ENCODE results near the gene MTM1. TPM values are rescaled to one million over a fixed set of nuclear protein-coding genes. Genes with fewer than 3 reads are reported as not detected.

Gene MTM1
- total RNA-seq, 1 experiment from 2014 or later: 9.4 TPM

DNA sequence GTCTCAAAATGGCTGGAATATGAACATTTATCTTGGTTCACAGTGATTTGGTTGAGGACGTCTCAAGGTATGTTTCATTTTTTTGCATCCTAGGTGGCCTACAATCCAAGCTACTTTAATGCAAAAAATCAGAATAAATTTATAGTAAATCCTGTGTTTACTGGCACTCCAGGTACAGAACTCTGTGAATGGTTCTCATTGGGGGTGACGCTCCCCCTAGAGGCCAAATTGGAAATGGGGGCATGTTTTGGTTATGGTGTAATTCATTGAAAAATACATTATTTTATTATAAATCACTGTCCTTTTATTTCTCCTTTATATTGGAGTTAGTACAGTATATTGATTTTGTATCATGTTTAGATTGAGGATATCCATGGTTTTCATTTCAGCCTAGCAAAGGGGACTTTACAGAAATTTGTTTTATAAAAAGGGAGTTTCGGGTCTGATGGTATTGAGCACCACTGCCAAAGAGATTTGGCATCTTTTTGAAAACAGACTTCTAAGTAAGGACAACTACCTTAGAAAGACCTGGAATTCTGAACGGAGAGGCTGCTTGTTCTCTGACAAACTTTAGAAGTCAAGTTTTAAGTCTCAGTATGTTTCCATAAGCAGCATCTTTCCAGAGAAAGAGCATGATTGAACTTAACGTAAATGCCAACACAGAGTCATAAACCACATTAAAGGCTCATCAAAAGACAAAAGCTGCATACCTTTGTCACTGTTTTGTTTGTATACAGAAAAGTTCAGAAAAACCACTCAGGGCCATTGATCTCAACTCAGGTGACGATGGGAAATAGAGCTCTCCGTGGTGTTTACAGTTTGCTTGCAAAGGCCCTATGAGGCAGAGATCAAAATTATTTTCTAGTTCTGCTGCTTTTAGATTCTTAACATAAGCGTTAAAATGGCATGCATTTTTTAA, 19.4 kb downstream of the MTM1 start:
- in situ Hi-C loops (cut with HindIII; ENCODE audit: low sequenced_read_pairs): no loop called here
- DNase-seq (ENCODE audit: low spot score): peak; percentile 37

DNA sequence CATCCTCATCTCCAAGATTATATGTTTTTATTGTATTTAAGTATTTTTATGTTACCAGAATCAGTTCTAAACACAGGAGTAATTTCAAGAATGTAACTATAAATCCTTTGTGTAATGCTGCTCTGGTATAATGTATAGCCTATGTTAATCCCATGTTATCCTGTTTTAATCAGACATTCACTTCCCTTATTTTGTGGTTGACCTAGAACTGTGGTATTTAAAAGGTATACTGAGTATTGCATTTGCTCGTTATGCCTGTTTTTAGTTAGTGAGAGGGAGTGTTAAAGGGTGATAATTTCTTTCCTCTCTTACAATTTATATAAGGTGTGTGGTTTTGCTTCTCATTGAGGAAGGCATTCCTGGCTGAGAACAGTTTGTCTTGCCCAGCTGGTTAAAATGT, 26.2 kb downstream of the MTM1 start:
- in situ Hi-C loops (cut with HindIII; ENCODE audit: low sequenced_read_pairs): no loop called here
- DNase-seq (ENCODE audit: low spot score): no peak

DNA sequence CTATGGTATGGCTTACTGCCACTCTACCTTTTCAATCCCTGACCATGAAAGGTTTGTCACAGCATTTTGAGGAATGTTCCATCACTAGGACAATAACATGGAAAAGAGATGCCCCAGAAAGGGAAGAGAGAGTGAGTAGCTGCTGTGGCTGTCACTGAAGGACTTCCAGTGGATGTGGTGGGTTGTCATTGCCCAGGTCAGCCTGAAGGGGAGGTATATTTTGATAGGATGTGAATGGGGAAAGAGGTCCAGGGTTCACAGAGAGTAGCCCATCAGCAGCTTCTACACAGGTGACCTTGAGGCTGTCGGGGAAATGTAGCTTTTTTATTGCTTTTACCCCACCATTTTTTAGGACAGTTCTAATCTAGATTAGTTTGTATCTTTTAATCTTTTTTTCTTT, 30.8 kb downstream of the MTM1 start:
- in situ Hi-C loops (cut with HindIII; ENCODE audit: low sequenced_read_pairs): no loop called here

DNA sequence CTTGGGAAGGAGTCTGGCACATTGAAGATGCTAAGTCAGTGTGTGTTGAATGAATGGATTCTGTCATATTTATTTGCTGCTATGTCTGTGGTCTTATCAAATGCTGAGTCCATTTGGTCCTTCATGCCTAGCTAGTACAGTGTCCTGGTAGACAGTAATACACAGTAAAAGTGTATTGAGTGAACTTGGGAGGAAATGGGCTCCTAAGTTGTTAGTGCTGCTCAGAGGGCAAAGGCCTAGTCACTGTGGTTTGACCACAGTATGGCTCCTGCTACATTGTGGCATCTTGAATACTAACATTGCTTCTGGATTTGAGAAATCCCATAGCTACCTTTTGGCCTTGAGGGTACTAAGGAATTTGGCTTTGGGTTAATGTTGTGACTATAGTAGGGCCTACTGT, 33.9 kb downstream of the MTM1 start:
- in situ Hi-C loops (cut with HindIII; ENCODE audit: low sequenced_read_pairs): no loop called here
- no peak for DNase-seq (ENCODE audit: low spot score)

More for the DNA sequence above, 30.8 kb downstream of the MTM1 start:
- DNase-seq (ENCODE audit: low spot score): no peak

DNA sequence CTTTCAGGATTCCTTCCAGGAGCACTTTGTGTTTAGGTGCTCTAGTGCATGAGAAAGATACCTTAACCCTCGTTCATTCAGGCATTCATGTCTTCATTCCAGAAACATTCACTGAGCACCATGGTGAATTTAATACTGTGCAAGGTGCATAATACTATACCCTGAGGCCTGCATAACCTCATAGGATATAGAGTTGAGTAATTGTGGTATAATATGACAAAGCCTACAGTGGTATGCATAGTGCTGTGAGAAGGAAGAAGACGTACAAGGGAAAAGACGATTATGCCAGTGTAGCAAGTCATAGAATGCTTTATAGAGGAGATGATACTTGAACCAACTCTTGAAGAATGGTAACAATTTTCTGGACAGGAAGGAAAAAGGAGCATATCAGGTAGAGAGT, 34.3 kb downstream of the MTM1 start:
- in situ Hi-C loops (cut with HindIII; ENCODE audit: low sequenced_read_pairs): no loop called here
- no peak for DNase-seq (ENCODE audit: low spot score)

DNA sequence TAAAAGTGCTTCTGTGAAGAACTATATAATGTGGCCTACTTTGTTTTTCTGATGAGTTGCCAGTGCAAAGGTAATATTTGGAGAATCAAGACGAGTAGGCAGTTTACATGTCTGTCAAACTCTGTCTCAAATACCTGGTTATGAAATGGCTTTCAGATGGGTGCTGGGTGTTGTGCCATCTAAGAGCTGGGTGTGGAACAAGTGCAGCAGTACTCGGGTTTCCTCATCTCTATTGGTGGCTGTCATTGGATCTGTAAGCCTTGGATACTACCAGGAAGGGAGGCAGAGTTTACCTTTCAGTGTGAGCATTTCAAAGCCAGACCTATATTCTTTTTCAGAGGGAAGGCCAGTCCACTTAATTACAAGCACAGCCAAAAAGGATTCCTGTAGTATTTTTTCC, 37.2 kb downstream of the MTM1 start:
- in situ Hi-C loops (cut with HindIII; ENCODE audit: low sequenced_read_pairs): no loop called here
- DNase-seq (ENCODE audit: low spot score): no peak

DNA sequence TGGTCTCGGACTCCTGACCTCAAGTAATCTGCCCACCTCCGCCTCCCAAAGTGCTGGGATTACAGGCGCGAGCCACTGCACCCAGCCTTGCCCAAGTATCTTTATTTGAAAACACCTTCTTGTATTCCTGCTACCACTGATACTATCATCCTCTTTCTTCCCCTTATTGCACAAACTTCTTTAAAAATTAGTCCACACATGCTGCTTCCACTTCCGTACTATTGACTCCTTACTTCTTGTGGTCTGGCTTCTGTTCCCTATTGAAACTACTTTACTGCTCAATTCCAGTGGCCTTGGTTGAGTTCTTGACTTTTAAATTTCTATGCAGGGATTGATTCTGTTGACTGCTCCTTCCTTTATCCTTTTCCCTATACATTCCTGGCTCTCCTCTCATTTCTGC, 38.8 kb downstream of the MTM1 start:
- no peak for DNase-seq (ENCODE audit: low spot score)
- in situ Hi-C loops (cut with HindIII; ENCODE audit: low sequenced_read_pairs): no loop called here

DNA sequence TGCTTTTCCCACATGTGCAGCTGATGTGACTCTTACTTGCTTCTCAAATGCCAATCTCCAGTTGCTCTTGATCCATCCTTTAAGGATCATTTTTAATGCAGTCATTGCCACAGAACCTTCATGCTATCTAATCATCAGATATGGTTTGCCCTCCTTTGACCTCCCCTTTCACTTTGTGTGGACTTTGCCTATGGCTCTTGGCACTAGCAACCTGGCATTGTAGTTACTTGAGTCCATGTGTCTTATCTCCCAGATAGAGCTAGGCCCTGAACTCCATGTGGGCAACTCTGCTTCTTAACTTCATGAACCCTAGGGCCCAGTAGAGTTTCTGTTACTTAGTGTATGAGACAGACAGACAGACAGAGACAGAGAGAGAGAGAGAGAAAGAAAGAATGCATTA, 41.6 kb downstream of the MTM1 start:
- in situ Hi-C loops (cut with HindIII; ENCODE audit: low sequenced_read_pairs): no loop called here
- no peak for DNase-seq (ENCODE audit: low spot score)

DNA sequence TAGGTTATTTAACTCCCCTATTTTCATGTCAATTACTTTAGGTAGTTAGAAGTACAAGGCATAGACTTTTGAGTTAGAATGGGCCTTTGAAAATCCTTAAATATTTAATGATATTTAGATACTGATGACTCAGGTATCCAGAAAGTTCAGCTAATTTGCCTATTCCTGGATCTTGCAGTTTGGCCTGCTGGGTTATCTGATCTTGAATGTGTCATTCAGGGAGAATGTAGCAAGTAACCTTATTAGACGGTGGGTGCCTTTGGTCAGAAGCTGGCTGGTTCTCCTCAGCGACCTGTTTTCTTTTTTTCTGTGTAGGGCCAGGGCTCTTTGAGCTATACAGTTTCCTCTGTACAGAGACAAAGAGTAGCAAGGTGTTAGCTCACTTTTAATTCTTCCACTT, 42.0 kb downstream of the MTM1 start:
- no peak for DNase-seq (ENCODE audit: low spot score)
- in situ Hi-C loops (cut with HindIII; ENCODE audit: low sequenced_read_pairs): no loop called here

DNA sequence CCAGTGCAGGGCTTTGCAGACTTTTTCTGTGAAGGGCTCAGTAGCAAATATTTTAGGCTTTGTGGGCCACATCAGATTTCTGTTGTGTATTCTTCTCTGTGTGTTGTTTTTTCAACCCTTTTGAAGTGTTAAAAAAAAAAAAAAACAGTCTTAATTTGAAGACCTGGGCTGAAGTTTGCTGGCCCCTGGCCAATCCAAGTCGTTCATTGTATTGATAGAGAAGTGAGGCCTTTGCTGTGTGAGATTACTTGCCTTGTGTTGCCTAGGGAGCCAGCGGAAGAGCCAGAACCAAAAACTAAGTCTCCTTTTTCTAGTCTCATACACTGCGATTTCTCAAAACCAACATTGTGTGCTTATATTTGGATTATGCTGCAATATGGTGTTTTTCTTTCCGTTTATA, 46.9 kb downstream of the MTM1 start:
- in situ Hi-C loops (cut with HindIII; ENCODE audit: low sequenced_read_pairs): no loop called here
- DNase-seq (ENCODE audit: low spot score): no peak

DNA sequence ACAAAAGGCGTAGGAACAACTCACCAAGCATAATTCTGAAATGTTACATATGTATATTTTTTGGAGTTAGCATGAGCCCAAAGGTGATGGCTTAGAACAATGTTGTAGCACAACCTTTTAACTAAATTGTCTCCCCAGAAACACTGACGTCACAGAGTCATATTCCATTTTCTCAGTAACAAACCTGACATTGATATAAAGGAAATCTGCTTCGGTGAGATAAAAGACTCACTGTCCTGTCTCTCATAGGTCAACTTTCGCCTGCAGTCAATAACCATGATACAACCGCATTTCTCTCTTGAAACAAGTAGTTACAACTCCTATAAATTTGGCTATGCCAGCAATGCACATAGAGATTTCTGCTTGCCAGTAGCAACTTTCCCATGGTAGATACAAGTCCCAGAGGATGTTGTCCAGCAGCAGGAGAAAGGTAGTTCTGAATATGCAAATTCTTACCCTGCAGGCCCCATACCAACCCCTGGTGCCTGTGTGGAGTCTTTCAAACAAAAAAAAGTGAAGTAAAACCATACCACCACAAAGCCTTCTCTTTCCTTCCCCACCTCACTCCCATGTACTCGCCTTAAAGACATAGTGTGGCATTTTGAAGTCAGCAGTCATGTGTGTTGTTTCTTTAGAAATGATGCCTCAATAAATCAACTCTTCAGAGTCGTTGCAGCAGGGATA, 47.9 kb downstream of the MTM1 start:
- DNase-seq (ENCODE audit: low spot score): no peak
- in situ Hi-C loops (cut with HindIII; ENCODE audit: low sequenced_read_pairs): no loop called here

DNA sequence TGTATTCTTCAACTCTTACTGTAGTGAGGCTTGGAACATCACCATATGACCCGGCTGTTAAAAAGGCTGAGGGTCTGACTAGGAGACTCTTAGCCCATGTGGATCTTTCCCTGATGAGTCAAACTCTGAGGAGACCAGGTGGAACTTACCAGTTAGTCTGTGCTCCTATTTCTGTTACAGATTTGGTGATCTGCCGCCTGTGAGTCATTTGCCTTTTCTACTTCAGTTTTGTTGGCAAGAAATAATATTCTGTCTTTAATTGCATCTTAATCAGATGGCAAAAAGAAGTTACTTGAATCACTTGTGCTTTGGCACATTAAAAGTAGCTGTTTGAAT, 48.4 kb downstream of the MTM1 start:
- in situ Hi-C loops (cut with HindIII; ENCODE audit: low sequenced_read_pairs): no loop called here
- DNase-seq (ENCODE audit: low spot score): no peak

DNA sequence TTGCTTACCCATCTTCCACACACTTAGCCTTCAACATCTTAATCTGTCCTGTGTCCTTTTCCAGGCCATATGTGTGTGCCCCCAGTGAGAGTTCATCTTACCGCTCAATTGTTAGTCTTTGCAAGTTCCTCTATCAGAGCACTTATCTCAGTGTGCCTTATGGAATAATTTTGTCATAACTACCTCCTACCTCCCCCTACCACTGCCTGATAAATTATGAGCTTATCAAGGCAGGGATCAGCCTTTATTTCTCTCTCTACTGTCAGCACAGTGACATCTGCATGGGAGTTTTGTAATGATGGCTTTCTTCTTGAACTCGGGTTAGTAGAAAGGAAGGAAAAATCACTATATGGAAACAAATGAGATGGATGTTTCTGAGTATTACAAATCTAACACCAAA, 53.2 kb downstream of the MTM1 start:
- in situ Hi-C loops (cut with HindIII; ENCODE audit: low sequenced_read_pairs): no loop called here
- no peak for DNase-seq (ENCODE audit: low spot score)

DNA sequence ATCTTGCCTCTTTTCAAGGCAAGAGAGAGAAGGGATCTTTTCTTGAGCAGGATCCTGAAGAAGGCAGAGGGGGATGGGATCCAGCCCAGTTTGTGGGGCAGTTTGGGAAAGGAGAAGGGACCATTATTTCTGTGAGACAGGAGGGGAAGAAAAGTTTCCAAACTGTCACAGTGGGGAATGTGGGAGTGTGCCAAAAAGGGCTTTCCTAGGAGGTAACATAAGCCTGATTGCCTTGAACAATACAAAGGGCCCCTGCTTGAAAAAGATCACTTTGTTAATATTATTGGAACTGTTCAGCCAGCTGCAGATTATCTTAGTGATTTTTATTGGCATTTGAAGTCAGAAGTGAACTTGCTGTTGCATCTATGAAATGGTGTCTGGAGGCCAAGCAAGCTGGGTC, 55.2 kb downstream of the MTM1 start:
- in situ Hi-C loops (cut with HindIII; ENCODE audit: low sequenced_read_pairs): no loop called here
- DNase-seq (ENCODE audit: low spot score): no peak

DNA sequence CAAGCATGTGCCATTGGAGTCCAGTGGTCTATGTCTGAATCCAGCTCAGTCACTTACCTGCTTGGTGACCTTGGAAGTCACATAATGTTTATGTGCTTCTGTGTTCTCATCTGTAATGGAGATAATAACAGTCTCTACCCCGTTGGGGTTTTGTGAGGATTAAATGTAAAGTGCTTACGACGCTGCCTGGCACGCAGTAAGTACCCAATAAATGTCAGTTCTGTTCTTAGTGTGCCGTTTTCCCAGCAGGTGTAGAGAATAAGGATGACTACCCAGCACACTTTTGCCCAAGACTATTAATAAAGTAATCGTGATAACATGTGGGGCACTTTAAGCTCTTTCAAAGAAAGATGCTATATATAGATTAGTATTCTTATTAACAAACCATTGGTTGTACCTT, 56.7 kb downstream of the MTM1 start:
- no peak for DNase-seq (ENCODE audit: low spot score)
- in situ Hi-C loops (cut with HindIII; ENCODE audit: low sequenced_read_pairs): no loop called here

DNA sequence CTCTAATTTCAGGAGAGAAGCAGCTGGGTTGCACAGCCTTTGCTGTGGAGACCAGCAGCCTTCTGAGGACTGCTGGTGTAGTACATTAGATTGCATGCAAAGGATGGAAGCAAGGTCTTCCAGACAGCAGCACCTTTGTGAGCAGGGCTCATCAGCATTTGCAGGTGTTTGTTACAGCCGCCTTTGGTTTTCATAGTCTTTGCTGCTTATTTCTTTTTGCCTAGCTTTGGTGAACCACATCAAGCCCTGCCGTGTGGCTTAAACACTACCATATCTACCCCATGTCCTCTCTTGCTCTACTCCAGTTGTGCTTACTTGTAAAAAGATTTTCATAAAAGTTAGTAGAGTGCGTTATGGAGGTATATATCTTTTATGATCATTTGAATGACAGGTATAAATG, 57.5 kb downstream of the MTM1 start:
- DNase-seq (ENCODE audit: low spot score): no peak
- in situ Hi-C loops (cut with HindIII; ENCODE audit: low sequenced_read_pairs): no loop called here

DNA sequence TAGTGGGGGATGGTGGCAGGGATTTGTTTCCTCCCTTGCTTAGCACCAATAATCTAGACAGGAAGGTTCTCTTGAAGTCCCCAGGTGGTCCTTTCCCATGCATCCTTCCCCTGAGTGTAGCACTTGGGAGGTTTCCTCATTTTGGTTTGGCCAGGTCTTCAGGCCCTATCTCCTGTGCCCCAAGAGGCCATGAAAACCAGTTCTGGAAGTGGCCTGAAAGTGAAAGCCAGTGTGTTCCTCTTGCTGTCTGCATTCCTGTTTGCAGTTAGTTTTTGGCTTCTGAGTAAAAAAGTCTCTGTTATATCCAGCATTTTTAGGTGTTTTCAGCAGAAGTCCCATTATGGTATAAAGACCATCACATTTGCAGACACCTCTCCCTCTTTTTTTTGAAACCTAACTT, 59.5 kb downstream of the MTM1 start:
- DNase-seq (ENCODE audit: low spot score): no peak
- in situ Hi-C loops (cut with HindIII; ENCODE audit: low sequenced_read_pairs): no loop called here

DNA sequence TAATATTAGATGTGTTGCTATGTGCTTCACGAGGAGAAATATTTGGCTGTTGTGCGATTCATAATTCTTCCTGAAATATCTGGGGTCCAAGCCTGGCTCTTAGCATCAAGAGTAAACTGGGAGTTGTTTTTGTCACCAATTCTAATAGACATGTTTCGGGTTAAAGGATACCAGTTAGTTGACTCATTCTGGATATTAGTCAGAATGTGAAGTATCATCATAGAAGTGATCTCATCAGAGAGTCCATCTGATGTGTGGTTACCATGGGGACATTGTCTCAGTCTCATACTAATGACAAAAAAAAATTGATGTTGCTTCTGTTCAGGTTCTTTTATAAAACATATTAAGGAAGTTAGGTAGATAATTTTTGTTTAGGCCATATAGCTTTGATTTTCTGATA, 67.5 kb downstream of the MTM1 start:
- in situ Hi-C loops (cut with HindIII; ENCODE audit: low sequenced_read_pairs): no loop called here
- DNase-seq (ENCODE audit: low spot score): no peak

DNA sequence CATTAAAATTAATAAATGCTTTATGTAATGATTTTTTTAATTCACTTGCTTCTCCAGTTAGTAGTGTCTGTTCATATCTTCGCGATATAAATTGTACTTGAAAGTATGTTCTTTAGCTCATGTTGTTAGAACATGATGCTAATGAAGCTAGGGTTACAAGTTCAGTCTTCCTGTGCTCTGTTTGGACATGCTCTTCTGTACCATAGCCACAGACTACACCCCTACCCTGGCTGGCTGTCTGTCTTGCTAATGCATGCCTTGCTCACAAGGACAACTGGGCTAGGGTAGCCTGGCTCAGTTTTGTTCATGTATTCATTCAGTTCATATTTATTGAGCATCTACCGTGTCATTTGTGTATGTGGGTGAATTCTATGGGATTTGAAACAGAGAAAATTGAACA, 74.0 kb downstream of the MTM1 start:
- in situ Hi-C loops (cut with HindIII; ENCODE audit: low sequenced_read_pairs): no loop called here
- DNase-seq (ENCODE audit: low spot score): no peak

DNA sequence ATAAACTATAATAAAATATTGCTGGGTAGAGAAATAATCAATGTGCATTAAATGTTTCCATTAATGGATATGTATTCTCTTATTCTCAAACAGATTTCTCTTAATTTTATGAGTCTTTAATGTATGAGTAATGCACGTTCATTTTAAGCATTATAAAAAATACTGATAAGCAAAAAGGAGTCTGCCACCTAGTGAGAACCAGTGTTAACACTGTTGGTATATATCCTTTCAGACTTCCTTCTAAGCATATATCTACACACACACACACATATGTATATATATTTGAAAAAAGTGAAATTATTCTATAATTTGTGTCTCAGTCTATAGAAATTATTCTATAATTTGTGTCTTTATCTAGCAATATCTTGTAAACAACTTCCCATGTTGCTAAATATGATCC, 74.8 kb downstream of the MTM1 start:
- DNase-seq (ENCODE audit: low spot score): no peak
- in situ Hi-C loops (cut with HindIII; ENCODE audit: low sequenced_read_pairs): no loop called here

DNA sequence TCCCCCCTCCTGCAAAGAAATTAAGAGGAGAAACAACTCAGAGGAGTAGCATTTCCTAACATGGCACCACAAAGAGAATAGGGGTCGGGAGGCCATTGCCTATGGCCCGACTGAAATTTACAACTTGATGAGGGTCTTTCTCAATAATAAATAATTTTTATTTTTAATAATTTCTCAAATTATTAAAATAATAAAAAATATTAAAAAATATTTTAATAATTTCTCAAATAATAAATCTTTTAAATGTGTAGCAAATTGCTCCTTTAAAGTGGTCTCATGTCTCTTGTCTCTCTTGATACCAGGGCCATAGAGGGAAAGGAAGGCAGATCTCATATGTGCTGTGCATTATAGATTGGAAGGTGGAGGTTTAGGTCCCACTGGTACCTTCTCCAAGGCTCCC, 75.5 kb downstream of the MTM1 start:
- no peak for DNase-seq (ENCODE audit: low spot score)
- in situ Hi-C loops (cut with HindIII; ENCODE audit: low sequenced_read_pairs): no loop called here

Data from G401 (cell line).